Fibroblast of gingiva (primary cell): Measurements from ENCODE around the gene LAMB4.

ENCODE experiments used
- DNase-seq: peaks from one replicate; pipeline ENCODE4 v3.0.0-alpha.2; 2011; ENCODE audit warnings: low read depth

Gene LAMB4

DNA sequence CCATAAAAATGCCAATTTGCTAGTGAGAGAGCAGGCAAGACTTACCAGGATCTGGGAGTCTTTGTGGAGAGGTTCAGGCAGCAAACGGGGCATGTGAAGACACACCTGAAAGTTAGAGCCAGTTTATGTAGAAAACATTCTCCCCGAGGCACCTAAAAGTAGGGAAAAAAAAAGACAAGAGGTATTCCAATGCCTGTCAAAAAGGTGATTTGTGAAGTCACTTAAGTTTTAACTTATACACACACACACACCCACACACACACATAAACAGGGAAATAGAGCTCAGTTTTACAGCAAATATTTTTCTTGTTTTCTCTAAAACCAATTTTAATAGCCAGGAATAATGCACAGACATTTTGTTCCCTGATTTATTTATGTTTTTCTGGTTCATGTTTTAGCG is at the start of gene LAMB4:
Gene LAMB4, minus strand, starts transcription at position 101 of the 400 bp plus-strand sequence. CDS start 7,197 bp downstream, outside the sequence.
- DNase-seq = no peak

- DNase-seq = no peak
Measured at GRCh38 chr7:108178398-108178797, 48.2 kb upstream of the LAMB4 start.

DNA sequence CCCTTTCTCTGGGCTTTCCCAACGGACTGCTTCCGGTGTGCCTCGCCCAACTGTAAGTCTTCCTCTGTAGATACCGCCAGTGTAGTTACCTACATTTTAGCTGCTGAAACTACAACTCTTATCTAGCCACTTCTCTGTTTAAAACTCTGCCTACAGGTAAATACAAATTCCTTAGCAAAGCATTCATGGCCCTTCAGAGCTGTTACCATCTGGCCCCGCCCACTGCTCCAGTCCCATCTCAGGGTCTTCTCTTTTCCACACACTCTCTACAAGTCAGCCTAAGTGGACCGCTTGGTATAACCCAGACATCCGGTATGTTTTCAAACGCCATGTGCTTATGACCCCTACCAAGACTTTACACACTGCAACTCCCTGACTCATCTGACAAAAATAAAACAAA is 41.0 kb upstream of the LAMB4 start:
- DNase-seq = no peak

GRCh38 chr7:108170251-108170650 is 40.1 kb upstream of the LAMB4 start:
- DNase-seq = no peak

DNA sequence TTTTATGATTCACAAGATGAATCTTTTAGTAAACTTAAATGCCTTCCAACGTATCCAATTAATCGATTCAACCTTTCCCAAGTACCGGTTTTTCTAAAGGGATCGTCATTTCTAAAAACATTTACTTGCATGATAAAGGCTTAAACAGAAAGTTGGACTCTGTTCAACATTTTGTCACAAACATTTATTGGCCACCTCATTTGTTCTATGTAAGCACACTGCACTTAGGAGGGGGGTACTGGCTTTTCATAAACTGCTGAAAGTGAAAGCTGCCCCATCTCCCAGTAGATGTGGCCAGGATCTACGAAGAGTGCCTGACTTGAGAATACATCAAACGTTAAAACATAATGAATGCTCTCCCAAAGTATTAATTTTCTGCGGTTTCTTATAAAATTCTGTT is 37.3 kb upstream of the LAMB4 start:
- DNase-seq = peak; percentile 56

GRCh38 chr7:108166687-108167086 is 36.5 kb upstream of the LAMB4 start:
- no peak for DNase-seq

- no peak for DNase-seq
Measured at GRCh38 chr7:108165723-108166122, 35.6 kb upstream of the LAMB4 start.

- DNase-seq = no peak
Measured at GRCh38 chr7:108164946-108165345, 34.8 kb upstream of the LAMB4 start.

DNA sequence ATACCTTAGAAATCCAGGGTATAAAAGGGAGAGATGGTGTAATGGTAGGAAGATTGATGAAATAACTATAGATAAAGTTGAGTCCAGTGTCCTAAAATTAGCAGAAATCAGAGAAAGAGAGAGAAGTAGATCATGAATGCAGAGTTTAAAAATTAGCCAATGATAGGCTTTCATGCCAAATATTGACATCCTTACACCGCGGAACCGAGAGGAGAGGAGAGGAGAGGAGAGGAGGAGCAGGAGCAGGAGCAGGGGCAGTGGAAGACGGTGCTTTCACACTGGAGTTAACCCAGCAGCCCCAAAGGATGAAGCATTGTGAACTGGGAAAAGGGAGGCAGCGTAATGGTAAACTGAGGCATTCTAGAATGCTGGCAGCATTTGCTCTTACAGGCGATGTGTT is 34.2 kb upstream of the LAMB4 start:
- DNase-seq = no peak

- peak; percentile 34 for DNase-seq
Measured at GRCh38 chr7:108158776-108159175, 28.6 kb upstream of the LAMB4 start.

GRCh38 chr7:108157606-108158335 is 27.6 kb upstream of the LAMB4 start:
- no peak for DNase-seq

DNA sequence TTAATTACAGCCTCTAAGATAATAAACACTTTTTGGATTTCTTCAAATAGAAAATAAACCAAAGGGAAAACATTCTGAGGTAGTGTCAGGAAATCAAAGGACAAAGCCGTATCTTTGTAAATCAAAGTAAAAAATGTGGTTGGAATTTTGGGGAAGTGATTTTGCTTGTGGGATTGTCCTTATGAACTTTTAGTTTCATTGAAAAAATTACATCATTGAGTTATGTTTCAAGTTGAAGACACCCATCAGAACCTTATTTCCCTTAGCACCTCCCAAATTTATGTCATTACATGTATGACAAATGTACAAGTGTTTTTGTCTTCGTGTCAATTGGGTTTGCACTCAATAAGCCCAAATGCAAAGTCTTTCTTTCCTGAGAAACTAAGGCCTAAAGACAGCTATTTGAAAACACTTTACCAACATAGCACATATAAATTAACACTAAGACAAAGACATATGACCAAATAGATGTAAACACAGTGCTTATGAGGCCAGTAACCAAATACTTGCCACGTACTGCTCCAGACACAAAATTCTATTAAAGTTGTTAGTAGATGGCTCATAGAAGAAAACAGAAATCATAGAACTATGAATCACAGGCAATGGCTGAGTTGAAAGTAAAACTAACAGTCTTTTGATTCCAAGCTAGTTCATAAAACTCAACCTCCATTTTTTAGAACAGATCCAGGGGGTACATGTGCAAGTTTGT is 26.9 kb upstream of the LAMB4 start:
- DNase-seq = no peak

GRCh38 chr7:108152198-108152597 is 22.0 kb upstream of the LAMB4 start:
- no peak for DNase-seq

DNA sequence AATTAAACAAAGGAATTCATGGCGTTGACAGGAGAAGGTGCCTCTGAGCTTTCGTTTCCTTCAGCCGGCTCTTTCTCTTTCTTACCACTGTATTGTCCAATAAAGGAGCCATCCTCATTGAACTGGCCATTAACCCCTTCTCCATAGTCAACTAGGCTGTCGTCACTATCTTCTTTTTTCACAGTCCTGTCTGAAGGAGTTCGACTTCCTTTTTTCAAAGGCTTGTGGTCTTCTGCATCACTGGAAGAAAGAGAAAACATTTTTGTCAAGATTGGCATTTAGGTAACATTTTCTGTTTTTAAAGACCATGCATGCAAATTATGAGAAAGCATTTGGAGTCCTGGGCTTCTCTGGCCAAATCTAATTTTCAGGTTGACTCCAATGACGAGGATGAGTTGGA is 19.7 kb upstream of the LAMB4 start:
- DNase-seq = no peak

GRCh38 chr7:108149119-108149518 is 19.0 kb upstream of the LAMB4 start:
- DNase-seq = peak; percentile 9

DNA sequence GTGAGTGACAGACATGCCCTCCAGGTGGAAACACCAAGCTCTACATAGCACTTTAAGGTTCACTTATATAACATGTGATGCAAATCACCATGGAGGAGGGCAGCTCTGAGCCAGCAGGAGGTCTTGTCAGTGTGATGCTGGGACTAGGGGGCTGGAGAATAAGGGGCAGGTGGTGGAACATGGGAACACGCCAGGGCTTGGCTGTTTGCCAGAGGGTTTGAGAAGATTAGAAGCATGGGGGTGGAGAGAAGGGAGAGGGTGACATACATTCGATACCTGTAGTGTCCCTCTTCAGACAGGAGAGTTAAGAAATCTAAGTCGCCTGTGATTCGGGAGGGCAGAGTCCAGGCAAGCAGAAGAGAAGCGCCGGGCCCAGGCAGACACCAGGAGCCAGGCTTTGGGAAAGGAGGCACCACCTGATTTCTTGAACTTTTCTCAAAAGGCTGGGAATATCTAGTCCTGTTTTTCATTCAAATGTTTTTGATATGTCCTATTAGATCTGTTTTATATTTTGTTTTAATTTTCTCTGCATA is 16.9 kb upstream of the LAMB4 start:
- no peak for DNase-seq

DNA sequence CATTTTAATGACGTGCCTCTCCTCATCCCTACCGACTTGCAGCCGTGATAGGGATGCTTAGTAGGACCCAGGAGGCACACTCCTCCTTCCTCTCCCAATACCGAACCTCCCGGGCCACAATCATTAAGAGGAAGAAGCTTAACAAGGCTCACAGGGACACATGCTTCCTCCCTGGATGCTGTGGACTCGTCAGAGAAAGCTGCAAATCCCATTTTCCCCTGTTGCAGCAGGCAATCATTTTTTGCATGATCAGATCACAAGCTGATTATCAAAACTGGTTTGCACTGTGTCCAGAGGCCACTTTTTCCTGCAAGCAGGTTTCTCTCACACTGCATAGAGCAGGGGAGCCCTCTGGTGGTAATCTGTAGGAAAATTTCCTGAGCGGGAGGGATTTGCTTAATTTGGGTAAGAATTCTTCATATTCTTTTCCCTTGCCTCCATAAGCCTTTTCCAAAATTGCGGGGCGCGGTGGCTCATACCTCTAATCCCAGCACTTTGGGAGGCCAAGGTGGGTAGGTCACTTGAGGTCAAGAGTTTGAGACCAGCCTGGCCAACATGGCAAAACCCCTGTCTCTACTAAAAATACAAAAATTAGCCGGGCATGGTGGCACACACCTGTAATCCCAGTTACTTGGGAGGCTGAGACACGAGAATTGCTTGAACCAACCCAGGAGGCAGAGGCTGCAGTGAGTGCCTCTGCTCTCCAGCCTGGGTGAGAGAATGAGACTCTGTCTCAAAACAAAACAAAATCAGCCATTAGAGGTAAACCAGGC is 16.1 kb upstream of the LAMB4 start:
- DNase-seq = peak; percentile 77

- DNase-seq = no peak
Measured at GRCh38 chr7:108145401-108145800, 15.2 kb upstream of the LAMB4 start.

- DNase-seq = no peak
Measured at GRCh38 chr7:108144931-108145330, 14.8 kb upstream of the LAMB4 start.

- no peak for DNase-seq
Measured at GRCh38 chr7:108143658-108144420, 13.7 kb upstream of the LAMB4 start.

GRCh38 chr7:108142675-108143259 is 12.6 kb upstream of the LAMB4 start:
- DNase-seq = no peak
